ENCODE measurements around the gene NDUFAF3. TPM values are rescaled to one million over a fixed set of nuclear protein-coding genes. Genes with fewer than 3 reads are reported as not detected.
A peak's percentile ranks its signal among the peaks of the same experiment; 100 is the strongest.

NDUFAF3 gene
- total RNA-seq, 1 experiment from 2014 or later, result 133 TPM

DNA sequence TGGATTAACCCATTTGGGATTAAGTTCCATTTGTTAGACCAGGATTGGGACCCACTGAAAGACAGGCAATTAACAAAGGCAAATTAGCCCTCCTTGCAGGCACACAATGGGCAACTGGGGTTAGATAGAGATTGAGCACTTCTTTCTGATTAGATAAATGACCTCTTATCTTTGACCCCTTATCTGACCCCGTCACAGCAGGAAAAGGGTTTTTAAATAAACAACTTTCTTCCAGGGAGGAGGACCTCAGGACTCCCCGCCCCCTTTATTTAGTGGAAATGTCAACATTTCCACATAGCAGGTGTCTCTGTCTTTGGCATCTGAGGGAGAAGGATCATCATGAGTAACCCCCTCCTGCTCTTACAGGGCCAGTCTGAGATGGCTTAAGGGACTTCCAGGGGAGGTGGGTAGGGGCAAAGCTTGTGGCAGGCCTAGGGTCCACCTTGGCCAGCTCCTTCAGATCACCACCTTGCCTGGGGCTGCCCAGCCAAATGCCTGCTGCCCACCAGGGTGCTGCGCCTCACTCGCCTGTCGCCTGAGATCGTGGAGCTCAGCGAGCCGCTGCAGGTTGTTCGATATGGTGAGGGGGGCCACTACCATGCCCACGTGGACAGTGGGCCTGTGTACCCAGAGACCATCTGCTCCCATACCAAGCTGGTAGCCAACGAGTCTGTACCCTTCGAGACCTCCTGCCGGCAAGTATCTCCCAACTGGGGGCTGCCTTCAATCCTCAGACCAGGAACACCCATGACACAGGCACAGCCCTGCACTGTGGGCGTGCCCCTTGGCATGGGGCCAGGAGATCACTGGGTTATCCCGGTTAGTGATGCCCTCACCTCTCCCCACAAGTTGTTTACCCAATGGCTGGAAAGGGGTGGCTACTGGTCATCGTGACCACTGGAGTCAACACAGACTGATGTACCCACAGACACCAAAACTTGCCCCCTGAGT, 17.3 kb upstream of the NDUFAF3 start:
- peaks cover 49% of the 10 kb centered on the region for H3K36me3 Mint-ChIP-seq (ENCODE audit: insufficient read depth, unreplicated experiment)
- TF ChIP-seq, protein P1, sequence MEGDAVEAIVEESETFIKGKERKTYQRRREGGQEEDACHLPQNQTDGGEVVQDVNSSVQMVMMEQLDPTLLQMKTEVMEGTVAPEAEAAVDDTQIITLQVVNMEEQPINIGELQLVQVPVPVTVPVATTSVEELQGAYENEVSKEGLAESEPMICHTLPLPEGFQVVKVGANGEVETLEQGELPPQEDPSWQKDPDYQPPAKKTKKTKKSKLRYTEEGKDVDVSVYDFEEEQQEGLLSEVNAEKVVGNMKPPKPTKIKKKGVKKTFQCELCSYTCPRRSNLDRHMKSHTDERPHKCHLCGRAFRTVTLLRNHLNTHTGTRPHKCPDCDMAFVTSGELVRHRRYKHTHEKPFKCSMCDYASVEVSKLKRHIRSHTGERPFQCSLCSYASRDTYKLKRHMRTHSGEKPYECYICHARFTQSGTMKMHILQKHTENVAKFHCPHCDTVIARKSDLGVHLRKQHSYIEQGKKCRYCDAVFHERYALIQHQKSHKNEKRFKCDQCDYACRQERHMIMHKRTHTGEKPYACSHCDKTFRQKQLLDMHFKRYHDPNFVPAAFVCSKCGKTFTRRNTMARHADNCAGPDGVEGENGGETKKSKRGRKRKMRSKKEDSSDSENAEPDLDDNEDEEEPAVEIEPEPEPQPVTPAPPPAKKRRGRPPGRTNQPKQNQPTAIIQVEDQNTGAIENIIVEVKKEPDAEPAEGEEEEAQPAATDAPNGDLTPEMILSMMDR (IDR thresholded peaks at IDR 0.05; ENCODE audit: unreplicated experiment), result no peak
- BruUV-seq (replicated peaks), result no TSS peak
- no peaks in the 10 kb centered on the region for H3K9me3 Mint-ChIP-seq (ENCODE audit: low read depth, unreplicated experiment)
- H3K27me3 Mint-ChIP-seq (ENCODE audit: unreplicated experiment), result no peaks in the 10 kb centered on the region
- H3K4me1 Mint-ChIP-seq (ENCODE audit: low read depth, unreplicated experiment), result peaks cover 16% of the 10 kb centered on the region
- intact Hi-C loops (cut with micrococcal nuclease; ENCODE audit: unreplicated experiment), result no loop called here
- DNase-seq, result peak; percentile 45
- H3K27ac Mint-ChIP-seq (ENCODE audit: unreplicated experiment), result no peak overlapping the region
- CTCF ChIA-PET, result interaction anchor here (0.6 kb wide), 1 partner anchor 719 kb away, joined by 7 read pairs; no protein-coding TSS in a partner anchor
- H3K4me3 Mint-ChIP-seq (ENCODE audit: low read depth, unreplicated experiment), result no peak overlapping the region

DNA sequence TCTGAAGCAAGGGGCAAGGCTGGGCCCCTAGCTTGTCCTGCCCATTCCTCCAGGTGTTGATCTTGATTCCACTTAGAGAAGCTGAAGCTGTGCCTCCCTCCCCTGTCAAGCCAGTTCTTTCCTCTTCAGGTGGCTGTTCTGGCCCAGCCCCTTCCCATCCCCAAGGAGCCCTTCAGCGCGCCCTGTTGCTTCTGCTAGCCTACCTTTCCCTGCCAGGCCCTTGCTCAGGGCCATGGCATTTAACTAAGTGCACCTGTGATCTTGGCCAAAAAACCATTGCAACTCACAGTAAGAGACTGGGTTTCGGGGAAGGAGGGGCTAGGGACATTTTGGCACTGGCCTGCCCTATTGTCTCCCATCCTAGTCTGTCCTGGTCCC, 16.6 kb upstream of the NDUFAF3 start:
- no peak for DNase-seq
- no peaks in the 10 kb centered on the region for H3K9me3 Mint-ChIP-seq (ENCODE audit: low read depth, unreplicated experiment)
- intact Hi-C loops (cut with micrococcal nuclease; ENCODE audit: unreplicated experiment), result no loop called here
- no peak overlapping the region for H3K27ac Mint-ChIP-seq (ENCODE audit: unreplicated experiment)
- BruUV-seq (replicated peaks), result no TSS peak
- H3K27me3 Mint-ChIP-seq (ENCODE audit: unreplicated experiment), result no peaks in the 10 kb centered on the region
- peaks cover 53% of the 10 kb centered on the region for H3K36me3 Mint-ChIP-seq (ENCODE audit: insufficient read depth, unreplicated experiment)
- TF ChIP-seq, protein P1 (IDR thresholded peaks at IDR 0.05; ENCODE audit: unreplicated experiment), result no peak
- peaks cover 16% of the 10 kb centered on the region for H3K4me1 Mint-ChIP-seq (ENCODE audit: low read depth, unreplicated experiment)
- CTCF ChIA-PET, result no interaction called here
- H3K4me3 Mint-ChIP-seq (ENCODE audit: low read depth, unreplicated experiment), result no peak overlapping the region

DNA sequence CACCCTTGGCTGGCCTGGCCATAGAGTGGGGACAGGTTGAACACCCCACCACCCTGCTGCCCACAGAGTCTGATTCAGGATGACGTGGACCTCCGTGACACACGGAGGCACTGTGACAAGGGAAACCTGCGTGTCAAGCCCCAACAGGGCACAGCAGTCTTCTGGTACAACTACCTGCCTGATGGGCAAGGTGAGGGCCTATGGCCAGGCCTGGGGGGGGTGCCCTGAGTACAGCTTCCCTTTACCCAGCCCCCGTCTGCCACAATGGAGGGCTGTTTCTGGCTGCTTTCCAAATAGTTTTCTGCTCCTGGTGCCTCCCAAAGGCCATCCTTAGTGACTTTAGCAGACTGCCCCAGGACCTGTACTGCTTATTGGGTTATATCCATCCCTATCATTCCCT, 15.9 kb upstream of the NDUFAF3 start:
- no peak for DNase-seq
- H3K9me3 Mint-ChIP-seq (ENCODE audit: low read depth, unreplicated experiment), result no peaks in the 10 kb centered on the region
- H3K36me3 Mint-ChIP-seq (ENCODE audit: insufficient read depth, unreplicated experiment), result peaks cover 60% of the 10 kb centered on the region
- TF ChIP-seq, protein P1 (IDR thresholded peaks at IDR 0.05; ENCODE audit: unreplicated experiment), result no peak
- intact Hi-C loops (cut with micrococcal nuclease; ENCODE audit: unreplicated experiment), result no loop called here
- CTCF ChIA-PET, result no interaction called here
- peaks cover 16% of the 10 kb centered on the region for H3K4me1 Mint-ChIP-seq (ENCODE audit: low read depth, unreplicated experiment)
- no peak overlapping the region for H3K4me3 Mint-ChIP-seq (ENCODE audit: low read depth, unreplicated experiment)
- no peaks in the 10 kb centered on the region for H3K27me3 Mint-ChIP-seq (ENCODE audit: unreplicated experiment)
- BruUV-seq (replicated peaks), result no TSS peak
- peak overlapping the region; percentile 88 for H3K27ac Mint-ChIP-seq (ENCODE audit: unreplicated experiment)

DNA sequence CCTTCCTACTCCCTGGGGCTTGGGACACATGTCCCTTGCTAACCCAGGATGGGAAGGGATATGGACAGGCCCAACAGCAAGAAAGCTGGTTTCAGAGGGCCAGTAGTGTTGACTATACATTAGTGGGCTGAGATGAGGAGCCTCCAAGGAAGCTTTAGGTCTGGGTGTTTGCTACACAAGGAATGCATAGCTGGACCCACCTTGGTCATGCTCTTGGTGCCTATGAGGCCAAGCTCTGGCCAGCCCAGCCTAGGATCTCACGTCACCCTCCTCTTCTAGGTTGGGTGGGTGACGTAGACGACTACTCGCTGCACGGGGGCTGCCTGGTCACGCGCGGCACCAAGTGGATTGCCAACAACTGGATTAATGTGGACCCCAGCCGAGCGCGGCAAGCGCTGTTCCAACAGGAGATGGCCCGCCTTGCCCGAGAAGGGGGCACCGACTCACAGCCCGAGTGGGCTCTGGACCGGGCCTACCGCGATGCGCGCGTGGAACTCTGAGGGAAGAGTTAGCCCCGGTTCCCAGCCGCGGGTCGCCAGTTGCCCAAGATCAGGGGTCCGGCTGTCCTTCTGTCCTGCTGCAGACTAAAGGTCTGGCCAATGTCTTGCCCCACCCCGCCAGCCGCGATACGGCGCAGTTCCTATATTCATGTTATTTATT, 15.4 kb upstream of the NDUFAF3 start:
- Mint-ChIP-seq H3K27ac (ENCODE audit: unreplicated experiment) (peak overlapping the region; percentile 88), H3K4me3 (ENCODE audit: low read depth, unreplicated experiment) (peak overlapping the region; percentile 84), H3K9me3 (ENCODE audit: low read depth, unreplicated experiment) (no peaks in the 10 kb centered on the region), H3K4me1 (ENCODE audit: low read depth, unreplicated experiment) (peaks cover 16% of the 10 kb centered on the region), H3K27me3 (ENCODE audit: unreplicated experiment) (no peaks in the 10 kb centered on the region), H3K36me3 (ENCODE audit: insufficient read depth, unreplicated experiment) (peaks cover 65% of the 10 kb centered on the region)
- CTCF ChIA-PET, result interaction anchor here (0.8 to 1.8 kb wide), 8 partner anchors 11 to 87 kb away, joined by 3 to 20 read pairs (median 4); partner anchors contain the start of genes IMPDH2, NDUFAF3, P4HTM and QRICH1
- intact Hi-C loops (cut with micrococcal nuclease; ENCODE audit: unreplicated experiment), result no loop called here
- no TSS peak for BruUV-seq (replicated peaks)
- TF ChIP-seq, protein P1 (IDR thresholded peaks at IDR 0.05; ENCODE audit: unreplicated experiment), result no peak
- DNase-seq, result no peak
